Effector memory CD4-positive, alpha-beta T cell (primary cell): ENCODE results near the gene IGF2.

Experiments
- DNase-seq, 3 donors: peaks; one replicate each; pipeline ENCODE4 v3.0.0-alpha.2; 2020
- H3K27ac ChIP-seq: 2 replicates; pipeline ENCODE4 v1.7.0; 2013; ENCODE audit warnings: mild to moderate bottlenecking, low read length, moderate library complexity; ENCODE audit not compliant: insufficient read depth, poor library complexity, severe bottlenecking
- H3K27me3 ChIP-seq: replicated peaks from 2 replicates; pipeline ENCODE4 v1.7.0; 2013; ENCODE audit warnings: mild to moderate bottlenecking, low read length; ENCODE audit not compliant: insufficient read depth, control insufficient read depth, poor library complexity, severe bottlenecking
- H3K36me3 ChIP-seq: 2 replicates; pipeline ENCODE4 v1.7.0; 2013; ENCODE audit warnings: mild to moderate bottlenecking, low read length, moderate library complexity; ENCODE audit not compliant: control insufficient read depth, insufficient read depth
- H3K4me1 ChIP-seq: 2 replicates; pipeline ENCODE4 v1.7.0; 2013; ENCODE audit warnings: low read length, mild to moderate bottlenecking; ENCODE audit not compliant: control insufficient read depth, insufficient read depth, poor library complexity, severe bottlenecking
- H3K4me3 ChIP-seq: 2 replicates; pipeline ENCODE4 v1.7.0; 2013; ENCODE audit warnings: low read length, low read depth, mild to moderate bottlenecking; ENCODE audit not compliant: insufficient read depth, poor library complexity, severe bottlenecking
- H3K9me3 ChIP-seq: 2 replicates; pipeline ENCODE4 v1.7.0; 2013; ENCODE audit warnings: mild to moderate bottlenecking, low read length, moderate library complexity; ENCODE audit not compliant: control insufficient read depth

Gene IGF2

GRCh38 chr11:2110521-2110920 is 28.7 kb downstream of the IGF2 start:
- no peaks in the 10 kb centered on the region for H3K4me1 ChIP-seq
- no peaks in the 10 kb centered on the region for H3K36me3 ChIP-seq
- no peaks in the 10 kb centered on the region for H3K9me3 ChIP-seq
- no peak overlapping the region for H3K4me3 ChIP-seq
- DNase-seq, result no peak
- no peak overlapping the region for H3K27ac ChIP-seq
- H3K27me3 ChIP-seq, result no peaks in the 10 kb centered on the region

DNA sequence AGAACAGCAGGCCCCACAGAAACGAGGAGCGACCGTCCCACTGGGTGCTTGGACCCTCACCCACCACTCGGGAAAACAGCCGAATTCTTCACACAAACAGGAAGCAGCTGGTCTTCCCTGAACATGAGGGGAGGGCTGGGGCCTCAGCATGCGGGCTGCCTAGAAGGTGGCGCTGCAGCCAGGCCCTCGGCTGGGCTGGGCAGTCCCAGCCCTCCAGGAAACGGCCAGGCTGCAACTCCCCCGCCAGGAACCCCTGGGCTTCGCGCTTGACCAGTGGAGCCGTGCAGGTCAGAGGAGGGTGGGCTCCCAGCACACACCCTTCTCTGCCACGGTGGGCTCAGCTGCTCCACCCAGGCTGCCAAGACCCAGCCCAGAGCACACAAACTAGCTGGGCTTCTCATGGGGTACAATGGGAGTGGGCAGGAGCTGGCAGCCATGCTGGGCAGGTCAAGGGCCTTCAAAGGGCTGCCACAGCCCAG is 29.6 kb downstream of the IGF2 start:
- DNase-seq, result no peak
- no peaks in the 10 kb centered on the region for H3K27me3 ChIP-seq
- no peaks in the 10 kb centered on the region for H3K9me3 ChIP-seq
- H3K4me1 ChIP-seq, result no peaks in the 10 kb centered on the region
- H3K36me3 ChIP-seq, result no peaks in the 10 kb centered on the region
- H3K27ac ChIP-seq, result no peak overlapping the region
- H3K4me3 ChIP-seq, result no peak overlapping the region

- no peak overlapping the region for H3K27ac ChIP-seq
- no peaks in the 10 kb centered on the region for H3K36me3 ChIP-seq
- H3K9me3 ChIP-seq, result no peaks in the 10 kb centered on the region
- no peak overlapping the region for H3K4me3 ChIP-seq
- no peaks in the 10 kb centered on the region for H3K4me1 ChIP-seq
- DNase-seq, result no peak
- no peaks in the 10 kb centered on the region for H3K27me3 ChIP-seq
Measured at GRCh38 chr11:2108675-2109491, 30.3 kb downstream of the IGF2 start.

DNA sequence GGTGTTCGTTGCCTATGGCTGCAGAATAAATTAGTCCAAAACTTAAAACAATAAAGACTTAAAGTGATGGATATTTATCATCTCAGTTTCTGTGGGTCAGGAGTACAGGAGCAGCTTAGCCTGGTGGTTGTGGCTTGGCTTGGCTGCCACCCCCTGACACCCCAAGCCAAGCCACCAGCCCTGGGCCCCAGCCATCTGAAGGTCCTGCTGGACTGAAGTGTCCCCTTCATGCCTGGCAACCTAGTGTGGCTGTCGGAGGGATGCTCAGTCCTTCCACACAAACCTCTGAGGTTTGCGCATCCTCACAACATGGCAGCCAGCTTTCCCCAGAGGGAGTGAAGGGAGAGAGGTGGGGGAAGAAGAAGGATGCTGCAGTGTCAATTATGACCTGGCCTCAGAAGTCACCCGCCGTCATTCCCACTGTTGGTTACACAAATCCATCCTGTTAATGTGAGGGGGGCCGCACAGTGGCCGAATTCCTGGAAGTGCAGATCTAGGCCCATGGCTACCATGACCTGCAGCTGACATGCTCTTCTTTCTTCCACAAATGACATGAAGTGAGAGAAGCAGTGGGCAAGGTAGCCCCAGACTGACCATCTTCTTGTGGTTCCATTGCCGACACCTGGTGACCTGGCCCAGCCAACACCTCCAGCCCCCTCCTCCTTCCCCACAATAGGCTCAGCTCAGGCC is 31.1 kb downstream of the IGF2 start:
- Histone ChIP-seq H3K27ac (no peak overlapping the region), H3K4me1 (no peaks in the 10 kb centered on the region)
- DNase-seq, result no peak

GRCh38 chr11:2107521-2107920 is 31.7 kb downstream of the IGF2 start:
- no peak for DNase-seq
- no peak overlapping the region for H3K27ac ChIP-seq
- no peaks in the 10 kb centered on the region for H3K27me3 ChIP-seq
- no peaks in the 10 kb centered on the region for H3K4me1 ChIP-seq
- no peaks in the 10 kb centered on the region for H3K9me3 ChIP-seq
- H3K4me3 ChIP-seq, result no peak overlapping the region
- H3K36me3 ChIP-seq, result no peaks in the 10 kb centered on the region

More for the DNA sequence above, 31.1 kb downstream of the IGF2 start:
- Histone ChIP-seq H3K4me3 (no peak overlapping the region), H3K36me3 (no peaks in the 10 kb centered on the region), H3K27me3 (no peaks in the 10 kb centered on the region), H3K9me3 (no peaks in the 10 kb centered on the region)

DNA sequence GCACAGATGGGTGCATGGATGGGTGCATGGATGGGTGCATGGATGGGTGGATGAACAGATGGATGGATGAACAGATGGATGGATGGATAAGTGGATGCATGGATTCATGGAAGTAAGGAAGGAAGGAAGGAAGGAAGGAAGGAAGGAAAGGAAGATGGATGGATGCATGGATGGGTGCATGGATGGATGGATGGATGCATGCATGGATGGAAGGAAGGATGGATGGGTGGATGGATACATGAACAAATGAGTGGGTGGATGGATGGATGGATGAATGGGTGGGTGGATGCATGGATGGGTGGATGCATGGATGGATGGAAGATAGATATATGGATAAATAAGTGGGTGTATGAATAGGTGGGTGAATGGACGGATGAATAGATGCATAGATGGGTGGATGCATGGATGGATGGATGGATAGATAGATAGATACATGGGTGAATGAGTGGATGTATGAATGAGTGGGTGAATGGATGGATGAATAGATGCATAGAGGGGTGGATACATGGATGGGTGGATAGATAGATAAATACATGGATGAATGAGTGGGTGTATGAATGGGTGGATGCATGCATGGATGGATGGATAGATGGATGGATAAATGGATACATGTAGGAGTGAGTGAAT is 32.5 kb downstream of the IGF2 start:
- Histone ChIP-seq H3K27me3 (no peaks in the 10 kb centered on the region), H3K4me1 (no peaks in the 10 kb centered on the region), H3K9me3 (no peaks in the 10 kb centered on the region), H3K4me3 (no peak overlapping the region), H3K36me3 (no peaks in the 10 kb centered on the region), H3K27ac (no peak overlapping the region)
- DNase-seq, result no peak

DNA sequence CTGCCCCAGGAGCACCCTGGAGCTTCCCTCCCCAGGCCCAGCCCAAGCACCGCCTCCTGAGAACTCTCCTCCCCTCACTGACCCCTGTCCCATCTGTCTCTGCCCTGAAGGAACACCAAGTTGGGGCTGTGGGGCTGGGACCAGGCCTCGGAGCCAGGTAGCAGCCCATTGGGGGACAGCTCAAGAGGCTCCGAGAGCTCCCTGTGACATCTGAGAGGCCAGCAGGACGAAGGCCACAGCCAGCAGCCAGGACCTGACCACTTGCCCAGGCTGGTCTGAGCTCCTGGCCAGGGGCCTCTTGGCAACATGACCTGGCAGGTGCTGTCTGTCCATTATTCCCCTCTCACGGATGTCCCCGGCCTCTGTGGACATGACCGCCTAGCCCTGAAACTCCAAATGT is 33.7 kb downstream of the IGF2 start:
- H3K4me1 ChIP-seq, result no peaks in the 10 kb centered on the region
- DNase-seq, result no peak
- H3K4me3 ChIP-seq, result no peak overlapping the region
- no peaks in the 10 kb centered on the region for H3K27me3 ChIP-seq
- H3K9me3 ChIP-seq, result no peaks in the 10 kb centered on the region
- no peaks in the 10 kb centered on the region for H3K36me3 ChIP-seq
- no peak overlapping the region for H3K27ac ChIP-seq

GRCh38 chr11:2104524-2105440 is 34.4 kb downstream of the IGF2 start:
- H3K36me3 ChIP-seq, result no peaks in the 10 kb centered on the region
- H3K4me3 ChIP-seq, result no peak overlapping the region
- no peaks in the 10 kb centered on the region for H3K9me3 ChIP-seq
- no peak for DNase-seq
- H3K27me3 ChIP-seq, result no peaks in the 10 kb centered on the region
- H3K4me1 ChIP-seq, result no peaks in the 10 kb centered on the region
- H3K27ac ChIP-seq, result no peak overlapping the region

GRCh38 chr11:2103668-2104523 is 35.3 kb downstream of the IGF2 start:
- DNase-seq, result no peak
- Histone ChIP-seq H3K27me3 (no peaks in the 10 kb centered on the region), H3K9me3 (no peaks in the 10 kb centered on the region)

More at GRCh38 chr11:2103668-2104523, 35.3 kb downstream of the IGF2 start:
- H3K4me3 ChIP-seq, result no peak overlapping the region
- H3K36me3 ChIP-seq, result no peaks in the 10 kb centered on the region
- H3K4me1 ChIP-seq, result no peaks in the 10 kb centered on the region
- H3K27ac ChIP-seq, result no peak overlapping the region
